T-cell (primary cell): Measurements from ENCODE around the gene KCTD18. TPM values are rescaled to one million over a fixed set of nuclear protein-coding genes. Genes with fewer than 3 reads are reported as not detected.

Experiments
- ATAC-seq, 4 experiments: fragments of 200-7000 bp in 3 of 4; fragments of 150-1000 bp in 1 of 4; cut with Tn5 transposase; replicated peaks in 1 of 4; 1 replicate in 3 of 4; 2 replicates in 1 of 4; pipeline ENCODE4 v1.10.0; 2021; ENCODE audit warnings: moderate library complexity in 3 of 4, mild to moderate bottlenecking in 2 of 4, moderate number of reproducible peaks in 1 of 4
- CTCF ChIA-PET, 2 donors: fragments of 300-600 bp; sonication (Branson Sonifier 250); formaldehyde crosslinking; loops; one replicate each; lab custom pipeline; 2022; ENCODE audit warnings: antibody characterized with exemption in 2 of 2; lab: Charles Lee
- POLR2A ChIA-PET, 2 donors: fragments of 300-600 bp; sonication (Branson Sonifier 250); formaldehyde crosslinking; loops; one replicate each; lab custom pipeline; 2022; ENCODE audit warnings: antibody characterized with exemption in 2 of 2; lab: Charles Lee
- DNase-seq, 35 experiments: peaks; one replicate each; pipeline versions ENCODE4 v3.0.0 to v3.0.0-alpha.2; 2013 to 2023
- H3K27ac ChIP-seq: one replicate; pipeline ENCODE4 v1.5.1; 2013; ENCODE audit warnings: low read length
- H3K27me3 ChIP-seq, 2 experiments: replicated peaks in 1 of 2; 1 replicate in 1 of 2; 2 replicates in 1 of 2; pipeline versions ENCODE4 v1.6.1 to v1.7.0; 2013; ENCODE audit warnings: low read length in 1 of 2, mixed read lengths in 1 of 2; ENCODE audit not compliant: control insufficient read depth in 2 of 2, insufficient read depth in 2 of 2; ENCODE audit errors: extremely low read depth in 1 of 2
- H3K36me3 ChIP-seq, 2 donors: 1 replicate in 1 of 2; 2 replicates in 1 of 2; pipeline versions ENCODE4 v1.6.1 to v1.7.0; 2013; ENCODE audit warnings: low read length in 1 of 2; ENCODE audit not compliant: control insufficient read depth in 2 of 2, insufficient read depth in 1 of 2; ENCODE audit errors: extremely low read depth in 1 of 2
- H3K4me1 ChIP-seq, 2 experiments: 1 replicate in 1 of 2; 2 replicates in 1 of 2; pipeline versions ENCODE4 v1.6.1 to v1.7.0; 2013; ENCODE audit warnings: low read length in 2 of 2, mixed read lengths in 1 of 2; ENCODE audit not compliant: insufficient read depth in 2 of 2, control insufficient read depth in 1 of 2; ENCODE audit errors: extremely low read depth in 1 of 2
- H3K4me3 ChIP-seq, 2 donors: 1 replicate in 1 of 2; 2 replicates in 1 of 2; pipeline versions ENCODE4 v1.5.1 to v1.7.0; 2013; ENCODE audit warnings: mild to moderate bottlenecking in 2 of 2, low read length in 1 of 2, moderate library complexity in 1 of 2; ENCODE audit not compliant: control insufficient read depth in 1 of 2; ENCODE audit errors: extremely low read depth in 1 of 2
- H3K9me3 ChIP-seq: 2 replicates; pipeline ENCODE4 v1.7.0; 2013
- H3K27ac Mint-ChIP-seq, 2 donors: one replicate each; pipeline ENCODE4 v1.8.0; 2020 to 2021; ENCODE audit warnings: mild to moderate bottlenecking in 2 of 2, mixed read lengths in 2 of 2
- H3K27me3 Mint-ChIP-seq, 2 donors: one replicate each; pipeline ENCODE4 v1.8.0; 2021 to 2022; ENCODE audit warnings: mixed read lengths in 2 of 2
- H3K36me3 Mint-ChIP-seq: one replicate; pipeline ENCODE4 v1.8.0; 2021; ENCODE audit warnings: mixed read lengths
- H3K4me1 Mint-ChIP-seq, 3 donors: one replicate each; pipeline ENCODE4 v1.8.0; 2020 to 2022; ENCODE audit warnings: mixed read lengths in 3 of 3, mild to moderate bottlenecking in 1 of 3
- H3K4me3 Mint-ChIP-seq, 3 donors: one replicate each; pipeline ENCODE4 v1.8.0; 2020 to 2022; ENCODE audit warnings: mild to moderate bottlenecking in 3 of 3, mixed read lengths in 3 of 3, moderate library complexity in 3 of 3
- H3K9me3 Mint-ChIP-seq, 3 donors: one replicate each; pipeline ENCODE4 v1.8.0; 2020 to 2022; ENCODE audit warnings: mixed read lengths in 3 of 3
- WGBS: methylation state at CpG from one replicate; pipeline ENCODE4 v1.1.5; 2013; ENCODE audit warnings: missing lambda C conversion rate; ENCODE audit not compliant: insufficient coverage; 5-methylcytosine and 5-hydroxymethylcytosine counted together
- total RNA-seq, 35 experiments: library from RNA in 6 of 35; stranded (reverse) in 6 of 35; fragments of 120-200 nt in 1 of 35; gene quantifications; one replicate each; pipeline versions ENCODE4 v1.2.1 to v1.2.4 and lab custom pipeline; 2013 to 2026

Gene KCTD18
- total RNA-seq, 5 donors from 2014 or later (not counting 1 experiment from before 2014, with no cell fraction given), result 16.1 to 19.8 (median 19.1) TPM

- ChIA-PET CTCF (interaction anchor here (0.7 to 2.5 kb wide), 10 partner anchors 9 to 488 kb away, joined by 3 to 12 read pairs (median 4); no protein-coding TSS in a partner anchor), POLR2A (interaction anchor here (0.6 to 1.4 kb wide), 8 partner anchors 13 to 488 kb away, joined by 3 read pairs; no protein-coding TSS in a partner anchor)
- H3K36me3 ChIP-seq, result no peaks in the 10 kb centered on the region
- peaks cover 25 to 26% of the 10 kb centered on the region in 2 experiments for H3K4me1 ChIP-seq
- Mint-ChIP-seq H3K27me3 (no peaks in the 10 kb centered on the region), H3K9me3 (no peaks in the 10 kb centered on the region), H3K36me3 (peaks cover 2% of the 10 kb centered on the region), H3K4me3 (peak overlapping the region; percentile 44 to 78 (median 66)), H3K4me1 (peaks cover 56 to 66% (median 60%) of the 10 kb centered on the region in 3 donors), H3K27ac (peak overlapping the region; percentile 98 to 99)
- DNase-seq, result peak in 27 of 35 experiments; percentile 8 to 56 (median 24)
- H3K27me3 ChIP-seq, result no peaks in the 10 kb centered on the region
- H3K27ac ChIP-seq, result peak overlapping the region; percentile 83
- no peak overlapping the region for H3K4me3 ChIP-seq
- 20% methylated on average over 2 of the region's 8 CpGs for WGBS
- no peaks in the 10 kb centered on the region for H3K9me3 ChIP-seq
- ATAC-seq, result peak; percentile 52 to 66 (median 63)
Measured at GRCh38 chr2:200467806-200468681, 41.8 kb downstream of the KCTD18 start.

- peak overlapping the region; percentile 66 to 83 (median 78) for H3K4me3 Mint-ChIP-seq
- peaks cover 60 to 76% (median 67%) of the 10 kb centered on the region in 3 donors for H3K4me1 Mint-ChIP-seq
- Histone ChIP-seq H3K27me3 (no peaks in the 10 kb centered on the region), H3K27ac (peak overlapping the region; percentile 83), H3K4me1 (peaks cover 25 to 26% of the 10 kb centered on the region in 2 experiments), H3K9me3 (no peaks in the 10 kb centered on the region), H3K36me3 (no peaks in the 10 kb centered on the region), H3K4me3 (peak overlapping the region; percentile 25)
- WGBS, result 4% methylated on average over 7 of the region's 12 CpGs
- peak; percentile 64 to 85 (median 70) for ATAC-seq
- H3K27ac Mint-ChIP-seq, result peak overlapping the region; percentile 98 to 99
- H3K9me3 Mint-ChIP-seq, result no peaks in the 10 kb centered on the region
- peaks cover 3% of the 10 kb centered on the region for H3K36me3 Mint-ChIP-seq
- ChIA-PET CTCF (interaction anchor here (1.1 to 2.5 kb wide), 5 partner anchors 10 to 487 kb away, joined by 3 to 12 read pairs (median 7); no protein-coding TSS in a partner anchor), POLR2A (interaction anchor here (0.6 to 0.9 kb wide), 4 partner anchors 14 to 985 kb away, joined by 3 to 8 read pairs (median 4); partner anchors contain the start of genes STRADB (in 1 of the 2) and TRAK2 (in 1 of the 2))
- peak in 22 of 35 experiments; percentile 8 to 60 (median 18) for DNase-seq
- no peaks in the 10 kb centered on the region for H3K27me3 Mint-ChIP-seq
Measured at GRCh38 chr2:200466425-200467418, 43.1 kb downstream of the KCTD18 start.

GRCh38 chr2:200463452-200463851 is 46.4 kb downstream of the KCTD18 start:
- no CpG with 5 or more reads among the region's 2 CpGs for WGBS
- Mint-ChIP-seq H3K27ac (peak overlapping the region; percentile 70 to 81), H3K36me3 (peaks cover 10% of the 10 kb centered on the region), H3K27me3 (no peaks in the 10 kb centered on the region), H3K4me3 (no peak overlapping the region), H3K4me1 (peaks cover 48 to 59% (median 52%) of the 10 kb centered on the region in 3 donors), H3K9me3 (no peaks in the 10 kb centered on the region)
- no peak for ATAC-seq
- Histone ChIP-seq H3K4me1 (peaks cover 20 to 23% of the 10 kb centered on the region in 2 experiments), H3K36me3 (no peaks in the 10 kb centered on the region), H3K9me3 (no peaks in the 10 kb centered on the region), H3K27me3 (no peaks in the 10 kb centered on the region), H3K4me3 (no peak overlapping the region), H3K27ac (no peak overlapping the region)
- no peak for DNase-seq
- CTCF ChIA-PET, result interaction anchor here in 1 of 2 donors (0.9 to 1.3 kb wide), 2 partner anchors 9 to 483 kb away, joined by 3 read pairs; no protein-coding TSS in a partner anchor
- POLR2A ChIA-PET, result no interaction called here

GRCh38 chr2:200461846-200462710 is 47.8 kb downstream of the KCTD18 start:
- ChIA-PET CTCF (interaction anchor here (0.7 to 0.9 kb wide), 2 partner anchors 8 to 17 kb away, joined by 3 read pairs; no protein-coding TSS in a partner anchor), POLR2A (no interaction called here)
- Histone ChIP-seq H3K9me3 (no peaks in the 10 kb centered on the region), H3K27ac (no peak overlapping the region), H3K4me3 (no peak overlapping the region), H3K36me3 (no peaks in the 10 kb centered on the region), H3K27me3 (no peaks in the 10 kb centered on the region), H3K4me1 (peaks cover 10 to 13% of the 10 kb centered on the region in 2 experiments)
- no peak for ATAC-seq
- DNase-seq, result no peak
- H3K36me3 Mint-ChIP-seq, result peaks cover 10% of the 10 kb centered on the region
- no peak overlapping the region for H3K27ac Mint-ChIP-seq
- H3K4me1 Mint-ChIP-seq, result peaks cover 35 to 46% (median 38%) of the 10 kb centered on the region in 3 donors
- no CpG with 5 or more reads among the region's 2 CpGs for WGBS
- H3K4me3 Mint-ChIP-seq, result no peak overlapping the region
- H3K9me3 Mint-ChIP-seq, result no peaks in the 10 kb centered on the region
- no peaks in the 10 kb centered on the region for H3K27me3 Mint-ChIP-seq

- Mint-ChIP-seq H3K36me3 (peaks cover 10% of the 10 kb centered on the region), H3K9me3 (no peaks in the 10 kb centered on the region), H3K4me3 (no peak overlapping the region), H3K27me3 (no peaks in the 10 kb centered on the region), H3K4me1 (peaks cover 32 to 45% (median 35%) of the 10 kb centered on the region in 3 donors), H3K27ac (no peak overlapping the region)
- CTCF ChIA-PET, result no interaction called here
- Histone ChIP-seq H3K4me3 (no peak overlapping the region), H3K4me1 (peaks cover 4 to 12% of the 10 kb centered on the region in 2 experiments), H3K27ac (no peak overlapping the region), H3K9me3 (no peaks in the 10 kb centered on the region), H3K27me3 (no peaks in the 10 kb centered on the region), H3K36me3 (no peaks in the 10 kb centered on the region)
- WGBS, result 42% methylated on average over 2 of the region's 3 CpGs
- ATAC-seq, result no peak
- no peak for DNase-seq
- POLR2A ChIA-PET, result no interaction called here
Measured at GRCh38 chr2:200459101-200459500, 50.8 kb downstream of the KCTD18 start.
